ENCODE data around the gene GNAZ.

GNAZ gene

GRCh38 chr22:23094695-23095681 lies 24.7 kb downstream of the GNAZ start:
- Histone ChIP-seq H3K4me1 (ENCODE audit: control insufficient read depth in 2 of 2, insufficient read depth in 2 of 2, low read length in 2 of 2) (peaks cover 8 to 10% of the 10 kb centered on the region in 2 donors), H3K9ac (ENCODE audit: low read depth in 1 of 2, low read length in 2 of 2) (no peak overlapping the region), H3K36me3 (ENCODE audit: control insufficient read depth in 2 of 2, insufficient read depth in 2 of 2, low read length in 2 of 2) (no peaks in the 10 kb centered on the region), H3K4me3 (ENCODE audit: low read length in 2 of 2) (no peak overlapping the region), H3K27ac (ENCODE audit: low read depth in 2 of 2, low read length in 2 of 2) (no peak overlapping the region), H3K27me3 (ENCODE audit: control insufficient read depth in 2 of 2, insufficient read depth in 2 of 2, low read length in 2 of 2) (no peaks in the 10 kb centered on the region), H3K9me3 (ENCODE audit: control insufficient read depth in 2 of 2, low read length in 2 of 2) (no peaks in the 10 kb centered on the region)

- Histone ChIP-seq H3K27me3 (ENCODE audit: control insufficient read depth in 2 of 2, insufficient read depth in 2 of 2, low read length in 2 of 2) (no peaks in the 10 kb centered on the region), H3K27ac (ENCODE audit: low read depth in 2 of 2, low read length in 2 of 2) (no peak overlapping the region), H3K4me1 (ENCODE audit: control insufficient read depth in 2 of 2, insufficient read depth in 2 of 2, low read length in 2 of 2) (peaks cover 10% of the 10 kb centered on the region in 2 donors), H3K4me3 (ENCODE audit: low read length in 2 of 2) (no peak overlapping the region), H3K9me3 (ENCODE audit: control insufficient read depth in 2 of 2, low read length in 2 of 2) (no peaks in the 10 kb centered on the region), H3K36me3 (ENCODE audit: control insufficient read depth in 2 of 2, insufficient read depth in 2 of 2, low read length in 2 of 2) (no peaks in the 10 kb centered on the region), H3K9ac (ENCODE audit: low read depth in 1 of 2, low read length in 2 of 2) (no peak overlapping the region)
These were observed 25.5 kb downstream of the GNAZ start for GRCh38 chr22:23095733-23096342.

- no peak overlapping the region for H3K4me3 ChIP-seq (ENCODE audit: low read length in 2 of 2)
- H3K27ac ChIP-seq (ENCODE audit: low read depth in 2 of 2, low read length in 2 of 2) = no peak overlapping the region
- no peaks in the 10 kb centered on the region for H3K27me3 ChIP-seq (ENCODE audit: control insufficient read depth in 2 of 2, insufficient read depth in 2 of 2, low read length in 2 of 2)
- H3K9me3 ChIP-seq (ENCODE audit: control insufficient read depth in 2 of 2, low read length in 2 of 2) = no peaks in the 10 kb centered on the region
- H3K9ac ChIP-seq (ENCODE audit: low read depth in 1 of 2, low read length in 2 of 2) = no peak overlapping the region
- H3K4me1 ChIP-seq (ENCODE audit: control insufficient read depth in 2 of 2, insufficient read depth in 2 of 2, low read length in 2 of 2) = peaks cover 10 to 13% of the 10 kb centered on the region in 2 donors
- H3K36me3 ChIP-seq (ENCODE audit: control insufficient read depth in 2 of 2, insufficient read depth in 2 of 2, low read length in 2 of 2) = no peaks in the 10 kb centered on the region
These were observed 27.3 kb downstream of the GNAZ start for GRCh38 chr22:23097412-23098229.

GRCh38 chr22:23098230-23098705 lies 27.9 kb downstream of the GNAZ start:
- H3K4me3 ChIP-seq (ENCODE audit: low read length in 2 of 2) = no peak overlapping the region
- H3K9me3 ChIP-seq (ENCODE audit: control insufficient read depth in 2 of 2, low read length in 2 of 2) = no peaks in the 10 kb centered on the region
- no peak overlapping the region for H3K27ac ChIP-seq (ENCODE audit: low read depth in 2 of 2, low read length in 2 of 2)
- H3K36me3 ChIP-seq (ENCODE audit: control insufficient read depth in 2 of 2, insufficient read depth in 2 of 2, low read length in 2 of 2) = no peaks in the 10 kb centered on the region
- no peaks in the 10 kb centered on the region for H3K27me3 ChIP-seq (ENCODE audit: control insufficient read depth in 2 of 2, insufficient read depth in 2 of 2, low read length in 2 of 2)
- H3K9ac ChIP-seq (ENCODE audit: low read depth in 1 of 2, low read length in 2 of 2) = no peak overlapping the region
- H3K4me1 ChIP-seq (ENCODE audit: control insufficient read depth in 2 of 2, insufficient read depth in 2 of 2, low read length in 2 of 2) = peaks cover 10 to 13% of the 10 kb centered on the region in 2 donors

- Histone ChIP-seq H3K36me3 (ENCODE audit: control insufficient read depth in 2 of 2, insufficient read depth in 2 of 2, low read length in 2 of 2) (no peaks in the 10 kb centered on the region), H3K4me3 (ENCODE audit: low read length in 2 of 2) (no peak overlapping the region), H3K27ac (ENCODE audit: low read depth in 2 of 2, low read length in 2 of 2) (no peak overlapping the region), H3K27me3 (ENCODE audit: control insufficient read depth in 2 of 2, insufficient read depth in 2 of 2, low read length in 2 of 2) (no peaks in the 10 kb centered on the region), H3K4me1 (ENCODE audit: control insufficient read depth in 2 of 2, insufficient read depth in 2 of 2, low read length in 2 of 2) (peaks cover 10 to 13% of the 10 kb centered on the region in 2 donors), H3K9ac (ENCODE audit: low read depth in 1 of 2, low read length in 2 of 2) (no peak overlapping the region), H3K9me3 (ENCODE audit: control insufficient read depth in 2 of 2, low read length in 2 of 2) (no peaks in the 10 kb centered on the region)
These were observed 28.6 kb downstream of the GNAZ start for GRCh38 chr22:23098718-23099530.

- Histone ChIP-seq H3K4me3 (ENCODE audit: low read length in 2 of 2) (no peak overlapping the region), H3K4me1 (ENCODE audit: control insufficient read depth in 2 of 2, insufficient read depth in 2 of 2, low read length in 2 of 2) (peaks cover 10 to 13% of the 10 kb centered on the region in 2 donors), H3K9me3 (ENCODE audit: control insufficient read depth in 2 of 2, low read length in 2 of 2) (no peaks in the 10 kb centered on the region), H3K27ac (ENCODE audit: low read depth in 2 of 2, low read length in 2 of 2) (no peak overlapping the region), H3K36me3 (ENCODE audit: control insufficient read depth in 2 of 2, insufficient read depth in 2 of 2, low read length in 2 of 2) (no peaks in the 10 kb centered on the region), H3K9ac (ENCODE audit: low read depth in 1 of 2, low read length in 2 of 2) (no peak overlapping the region), H3K27me3 (ENCODE audit: control insufficient read depth in 2 of 2, insufficient read depth in 2 of 2, low read length in 2 of 2) (no peaks in the 10 kb centered on the region)
These were observed 29.1 kb downstream of the GNAZ start for GRCh38 chr22:23099531-23099804.

GRCh38 chr22:23100124-23100801 lies 29.9 kb downstream of the GNAZ start:
- Histone ChIP-seq H3K27ac (ENCODE audit: low read depth in 2 of 2, low read length in 2 of 2) (no peak overlapping the region), H3K27me3 (ENCODE audit: control insufficient read depth in 2 of 2, insufficient read depth in 2 of 2, low read length in 2 of 2) (no peaks in the 10 kb centered on the region), H3K9me3 (ENCODE audit: control insufficient read depth in 2 of 2, low read length in 2 of 2) (no peaks in the 10 kb centered on the region), H3K9ac (ENCODE audit: low read depth in 1 of 2, low read length in 2 of 2) (no peak overlapping the region), H3K36me3 (ENCODE audit: control insufficient read depth in 2 of 2, insufficient read depth in 2 of 2, low read length in 2 of 2) (no peaks in the 10 kb centered on the region), H3K4me1 (ENCODE audit: control insufficient read depth in 2 of 2, insufficient read depth in 2 of 2, low read length in 2 of 2) (peaks cover 10 to 13% of the 10 kb centered on the region in 2 donors), H3K4me3 (ENCODE audit: low read length in 2 of 2) (no peak overlapping the region)

GRCh38 chr22:23101524-23101923 lies 31.2 kb downstream of the GNAZ start:
- Histone ChIP-seq H3K36me3 (ENCODE audit: control insufficient read depth in 2 of 2, insufficient read depth in 2 of 2, low read length in 2 of 2) (no peaks in the 10 kb centered on the region), H3K4me3 (ENCODE audit: low read length in 2 of 2) (no peak overlapping the region), H3K27ac (ENCODE audit: low read depth in 2 of 2, low read length in 2 of 2) (no peak overlapping the region), H3K27me3 (ENCODE audit: control insufficient read depth in 2 of 2, insufficient read depth in 2 of 2, low read length in 2 of 2) (no peaks in the 10 kb centered on the region), H3K4me1 (ENCODE audit: control insufficient read depth in 2 of 2, insufficient read depth in 2 of 2, low read length in 2 of 2) (peaks cover 10 to 13% of the 10 kb centered on the region in 2 donors), H3K9me3 (ENCODE audit: control insufficient read depth in 2 of 2, low read length in 2 of 2) (no peaks in the 10 kb centered on the region), H3K9ac (ENCODE audit: low read depth in 1 of 2, low read length in 2 of 2) (no peak overlapping the region)

- H3K4me3 ChIP-seq (ENCODE audit: low read length in 2 of 2) = no peak overlapping the region
- H3K9ac ChIP-seq (ENCODE audit: low read depth in 1 of 2, low read length in 2 of 2) = no peak overlapping the region
- no peak overlapping the region for H3K27ac ChIP-seq (ENCODE audit: low read depth in 2 of 2, low read length in 2 of 2)
- H3K27me3 ChIP-seq (ENCODE audit: control insufficient read depth in 2 of 2, insufficient read depth in 2 of 2, low read length in 2 of 2) = no peaks in the 10 kb centered on the region
- H3K36me3 ChIP-seq (ENCODE audit: control insufficient read depth in 2 of 2, insufficient read depth in 2 of 2, low read length in 2 of 2) = no peaks in the 10 kb centered on the region
- H3K9me3 ChIP-seq (ENCODE audit: control insufficient read depth in 2 of 2, low read length in 2 of 2) = no peaks in the 10 kb centered on the region
- H3K4me1 ChIP-seq (ENCODE audit: control insufficient read depth in 2 of 2, insufficient read depth in 2 of 2, low read length in 2 of 2) = peaks cover 10 to 13% of the 10 kb centered on the region in 2 donors
These were observed 31.8 kb downstream of the GNAZ start for GRCh38 chr22:23102002-23102655.
